Neutrophil (primary cell): ENCODE measurements around the gene SCML2.
"Not testable (repeated sequence)": the region's sequence is repeated elsewhere in the genome, so short reads cannot be mapped to it uniquely, and the experiment has no call there.

Experiments used
- H3K27ac ChIP-seq: fragments of 200-600 bp; sonication (generic); 2 replicates; pipeline ENCODE4 v1.5.1; 2016; ENCODE audit warnings: mild to moderate bottlenecking, moderate library complexity
- H3K27me3 ChIP-seq: fragments of 200-600 bp; sonication (generic); 2 replicates; pipeline ENCODE4 v1.6.0; 2016; ENCODE audit warnings: mild to moderate bottlenecking
- H3K36me3 ChIP-seq: fragments of 200-600 bp; sonication (generic); 2 replicates; pipeline ENCODE4 v1.5.1; 2017
- H3K4me1 ChIP-seq, 2 experiments: fragments of 200-600 bp in 1 of 2; sonication (generic) in 1 of 2; 1 replicate in 1 of 2; 2 replicates in 1 of 2; pipeline versions ENCODE4 v1.5.1 to v1.6.1; 2013 to 2016; ENCODE audit warnings: low read depth in 1 of 2, low read length in 1 of 2, mild to moderate bottlenecking in 1 of 2, moderate library complexity in 1 of 2; ENCODE audit not compliant: control insufficient read depth in 1 of 2, insufficient read depth in 1 of 2
- H3K4me3 ChIP-seq, 2 experiments: fragments of 200-600 bp in 1 of 2; sonication (generic) in 1 of 2; 1 replicate in 1 of 2; 2 replicates in 1 of 2; pipeline ENCODE4 v1.5.1; 2013 to 2016; ENCODE audit warnings: low read depth in 1 of 2, low read length in 1 of 2, mild to moderate bottlenecking in 1 of 2, moderate library complexity in 1 of 2
- H3K9me3 ChIP-seq: fragments of 200-600 bp; sonication (generic); 2 replicates; pipeline ENCODE4 v1.5.1; 2016
- CTCF ChIP-seq: fragments of 200-600 bp; sonication (generic); IDR thresholded peaks from 2 replicates; pipeline ENCODE4 v1.5.1; 2016; ENCODE audit warnings: antibody characterized with exemption

SCML2 gene

GRCh38 chrX:18377796-18378195, 23.3 kb upstream of the SCML2 start:
- Histone ChIP-seq H3K4me1 (no peaks in the 10 kb centered on the region), H3K36me3 (no peaks in the 10 kb centered on the region), H3K27ac (no peak overlapping the region), H3K27me3 (no peaks in the 10 kb centered on the region), H3K9me3 (no peaks in the 10 kb centered on the region), H3K4me3 (no peak overlapping the region)
- peak; percentile 24 for TF ChIP-seq CTCF

GRCh38 chrX:18375131-18375805, 20.8 kb upstream of the SCML2 start:
- not testable (repeated sequence) for H3K27me3 ChIP-seq, H3K4me1 ChIP-seq, H3K9me3 ChIP-seq, H3K4me3 ChIP-seq, H3K27ac ChIP-seq, H3K36me3 ChIP-seq

GRCh38 chrX:18369096-18369495, 14.6 kb upstream of the SCML2 start:
- not testable (repeated sequence) for H3K4me3 ChIP-seq, H3K27ac ChIP-seq, H3K4me1 ChIP-seq, H3K9me3 ChIP-seq, H3K27me3 ChIP-seq, H3K36me3 ChIP-seq

- H3K9me3 ChIP-seq, result no peaks in the 10 kb centered on the region
- no peak for TF ChIP-seq CTCF
- H3K4me3 ChIP-seq, result no peak overlapping the region
- H3K36me3 ChIP-seq, result no peaks in the 10 kb centered on the region
- no peak overlapping the region for H3K27ac ChIP-seq
- no peaks in the 10 kb centered on the region for H3K4me1 ChIP-seq
- no peaks in the 10 kb centered on the region for H3K27me3 ChIP-seq
These were observed 13.9 kb upstream of the SCML2 start for GRCh38 chrX:18368402-18368801.

GRCh38 chrX:18360867-18361266, 6.4 kb upstream of the SCML2 start:
- TF ChIP-seq CTCF, result no peak

GRCh38 chrX:18353931-18354368, 538 bp downstream of the SCML2 start:
- peak overlapping the region; percentile 59 to 61 for H3K4me3 ChIP-seq
- TF ChIP-seq CTCF, result no peak
- no peaks in the 10 kb centered on the region for H3K36me3 ChIP-seq
- peaks cover 22% of the 10 kb centered on the region for H3K27me3 ChIP-seq
- no peaks in the 10 kb centered on the region for H3K9me3 ChIP-seq
- no peak overlapping the region for H3K27ac ChIP-seq
- peaks cover 7 to 8% of the 10 kb centered on the region in 2 experiments for H3K4me1 ChIP-seq

More at GRCh38 chrX:18360867-18361266, 6.4 kb upstream of the SCML2 start:
- Histone ChIP-seq H3K9me3 (no peaks in the 10 kb centered on the region), H3K27ac (no peak overlapping the region), H3K36me3 (no peaks in the 10 kb centered on the region), H3K4me1 (no peaks in the 10 kb centered on the region), H3K4me3 (no peak overlapping the region), H3K27me3 (no peaks in the 10 kb centered on the region)
